Gastroesophageal sphincter (tissue), 2 donors: Measurements from ENCODE around the gene HSPA1A.

Source experiments
- POLR2A ChIP-seq, 2 donors: fragments of 450-650 bp; IDR thresholded peaks; one replicate each; pipeline ENCODE4 v1.6.1; 2017; ENCODE audit warnings: antibody characterized with exemption in 2 of 2, mild to moderate bottlenecking in 2 of 2, moderate library complexity in 1 of 2
- POLR2AphosphoS5 ChIP-seq: sonication (generic); formaldehyde crosslinking; IDR thresholded peaks from one replicate; pipeline ENCODE4 v1.6.1; 2017; ENCODE audit warnings: antibody characterized with exemption

DNA sequence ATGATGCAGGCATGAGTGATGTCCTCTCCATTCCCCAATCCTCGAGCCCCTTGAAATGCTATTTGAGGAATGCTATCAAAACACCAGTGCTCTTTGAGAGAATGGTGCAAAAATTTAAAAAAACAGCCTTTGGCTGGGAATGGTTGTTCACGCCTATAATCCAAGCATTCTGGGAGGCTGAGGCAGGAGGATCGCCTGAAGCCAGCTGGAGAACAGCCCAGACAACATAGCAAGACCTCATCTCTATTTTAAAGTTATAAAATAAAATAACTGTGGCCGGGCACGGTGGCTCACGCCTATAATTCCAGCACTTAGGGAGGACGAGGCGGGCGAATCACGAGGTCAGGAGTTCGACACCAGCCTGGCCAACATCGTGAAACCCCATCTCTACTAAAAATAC, 15.6 kb upstream of the HSPA1A start:
- TF ChIP-seq POLR2AphosphoS5 (no peak), POLR2A (IDR thresholded peaks at IDR 0.05) (no peak)
